Measurements from ENCODE around the gene CDX2.
A peak's percentile ranks its signal among the peaks of the same experiment; 100 is the strongest.
"Not testable (repeated sequence)": the region's sequence is repeated elsewhere in the genome, so short reads cannot be mapped to it uniquely, and the experiment has no call there.

Gene CDX2

GRCh38 chr13:27965740-27966640 is 3.1 kb downstream of the CDX2 start:
- DNase-seq (ENCODE audit: low read depth in 1 of 2, low spot score in 1 of 2), result no peak

- DNase-seq (ENCODE audit: low read depth in 1 of 2, low spot score in 1 of 2), result no peak
These were observed 3.8 kb downstream of the CDX2 start for GRCh38 chr13:27965343-27965739.

- no peak for DNase-seq (ENCODE audit: low read depth in 1 of 2, low spot score in 1 of 2)
These were observed 4.3 kb downstream of the CDX2 start for GRCh38 chr13:27964741-27965323.

- DNase-seq (ENCODE audit: low read depth in 1 of 2, low spot score in 1 of 2), result not testable (repeated sequence)
These were observed 4.9 kb downstream of the CDX2 start for GRCh38 chr13:27964206-27964605.

- no peak for DNase-seq (ENCODE audit: low read depth in 1 of 2, low spot score in 1 of 2)
These were observed 5.6 kb downstream of the CDX2 start for GRCh38 chr13:27963491-27963890.

GRCh38 chr13:27962982-27963381 is 6.1 kb downstream of the CDX2 start:
- no peak for DNase-seq (ENCODE audit: low read depth in 1 of 2, low spot score in 1 of 2)

- no peak for DNase-seq (ENCODE audit: low read depth in 1 of 2, low spot score in 1 of 2)
These were observed 6.8 kb downstream of the CDX2 start for GRCh38 chr13:27962128-27962841.

GRCh38 chr13:27961227-27962085 is 7.7 kb downstream of the CDX2 start:
- no peak for DNase-seq (ENCODE audit: low read depth in 1 of 2, low spot score in 1 of 2)

- no peak for DNase-seq (ENCODE audit: low read depth in 1 of 2, low spot score in 1 of 2)
These were observed 8.5 kb downstream of the CDX2 start for GRCh38 chr13:27960362-27961226.

GRCh38 chr13:27959976-27960361 is 9.1 kb downstream of the CDX2 start:
- no peak for DNase-seq (ENCODE audit: low read depth in 1 of 2, low spot score in 1 of 2)

- DNase-seq (ENCODE audit: low read depth in 1 of 2, low spot score in 1 of 2), result no peak
These were observed 12.4 kb downstream of the CDX2 start for GRCh38 chr13:27956576-27957300.

- no peak for DNase-seq (ENCODE audit: low read depth in 1 of 2, low spot score in 1 of 2)
These were observed 14.0 kb downstream of the CDX2 start for GRCh38 chr13:27955014-27955591.

- DNase-seq (ENCODE audit: low read depth in 1 of 2, low spot score in 1 of 2), result no peak
These were observed 14.7 kb downstream of the CDX2 start for GRCh38 chr13:27954406-27954851.

- peak in 1 of 2 donors; percentile 66 for DNase-seq (ENCODE audit: low read depth in 1 of 2, low spot score in 1 of 2)
These were observed 15.3 kb downstream of the CDX2 start for GRCh38 chr13:27953676-27954405.

- DNase-seq (ENCODE audit: low read depth in 1 of 2, low spot score in 1 of 2), result no peak
These were observed 16.0 kb downstream of the CDX2 start for GRCh38 chr13:27952876-27953675.

GRCh38 chr13:27942972-27943371 is 26.1 kb downstream of the CDX2 start:
- DNase-seq (ENCODE audit: low read depth in 1 of 2, low spot score in 1 of 2), result no peak

- DNase-seq (ENCODE audit: low read depth in 1 of 2, low spot score in 1 of 2), result no peak
These were observed 35.4 kb downstream of the CDX2 start for GRCh38 chr13:27933580-27934328.

Data from stimulated activated CD4-positive, alpha-beta T cell treated with anti-CD3 and anti-CD28 coated beads, Interleukin-15, amount 100 ng/mL, for 1 hour (primary cell).